Frontal cortex (tissue), 4 donors: ENCODE data around the gene ABR. TPM values are rescaled to one million over a fixed set of nuclear protein-coding genes. Genes with fewer than 3 reads are reported as not detected.

Source experiments
- DNase-seq, 2 donors: peaks; one replicate each; pipeline ENCODE4 v3.0.0; 2012; ENCODE audit warnings: low spot score in 2 of 2
- FAIRE-seq: peaks from 2 replicates; lab custom pipeline; 2012; peaks lifted over from hg19 to GRCh38; lab: Jason Lieb, UNC
- small RNA-seq: library from RNA; depleted of rRNA; stranded (forward); fragments of <200 nt; gene quantifications from one replicate; pipeline ENCODE3, GENCODE V24; 2014
- total RNA-seq: library from RNA; depleted of rRNA; stranded (reverse); fragments of >200 nt; gene quantifications from one replicate; pipeline ENCODE4 v1.2.3, GENCODE V29; 2014
- donor health status: control.
- donor health status: control.
- donor health status: control.

The ABR gene
- total RNA-seq, 1 donor from 2014 or later = 123 TPM

DNA sequence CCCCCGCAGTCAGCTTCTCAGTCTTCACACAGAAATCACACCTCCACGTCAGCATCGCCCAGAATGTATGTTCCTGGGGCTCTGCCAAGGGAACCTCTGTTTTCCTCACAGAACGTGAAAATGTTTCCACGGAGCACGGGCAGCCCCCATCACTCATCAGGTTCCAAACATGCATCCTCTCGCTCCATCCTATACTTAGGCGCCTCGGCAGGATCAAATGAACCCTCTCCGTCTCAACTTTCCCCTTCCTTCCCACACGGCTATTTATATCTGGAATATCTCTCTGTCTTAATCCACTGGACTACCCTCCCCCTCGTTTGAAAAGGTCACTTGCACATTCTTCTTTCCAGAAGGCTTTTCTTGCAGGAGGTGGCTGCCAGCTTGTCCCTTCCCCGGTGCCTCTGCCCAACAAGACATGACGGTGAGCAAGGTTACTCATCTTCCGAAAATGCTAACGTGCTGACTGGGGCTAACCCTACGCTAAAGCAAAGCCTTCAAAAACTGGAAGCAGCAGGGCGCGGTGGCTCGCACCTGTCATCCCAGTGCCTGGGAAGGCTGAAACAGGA is 221.8 kb downstream of the ABR start:
- DNase-seq = no peak
- no peak for FAIRE-seq

DNA sequence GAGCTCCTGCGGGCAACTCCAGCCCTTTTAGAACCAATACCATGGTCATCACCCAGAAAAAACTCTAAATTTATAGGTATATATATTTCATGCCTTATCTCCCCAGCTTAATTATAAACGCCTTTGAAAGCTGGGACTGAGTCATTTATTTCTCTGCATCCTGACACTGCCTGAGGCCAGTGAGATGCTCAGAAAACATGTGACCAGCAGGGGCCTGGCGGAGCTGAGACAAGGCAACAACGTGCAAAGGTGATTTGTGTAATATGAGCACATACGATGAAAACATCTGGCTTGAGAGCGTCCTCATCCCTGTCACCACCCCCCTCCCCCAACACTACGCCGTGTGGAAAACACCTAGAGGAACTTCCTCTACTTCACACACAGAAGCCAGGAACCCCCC is 222.9 kb downstream of the ABR start:
- DNase-seq (no peak), FAIRE-seq (no peak)

DNA sequence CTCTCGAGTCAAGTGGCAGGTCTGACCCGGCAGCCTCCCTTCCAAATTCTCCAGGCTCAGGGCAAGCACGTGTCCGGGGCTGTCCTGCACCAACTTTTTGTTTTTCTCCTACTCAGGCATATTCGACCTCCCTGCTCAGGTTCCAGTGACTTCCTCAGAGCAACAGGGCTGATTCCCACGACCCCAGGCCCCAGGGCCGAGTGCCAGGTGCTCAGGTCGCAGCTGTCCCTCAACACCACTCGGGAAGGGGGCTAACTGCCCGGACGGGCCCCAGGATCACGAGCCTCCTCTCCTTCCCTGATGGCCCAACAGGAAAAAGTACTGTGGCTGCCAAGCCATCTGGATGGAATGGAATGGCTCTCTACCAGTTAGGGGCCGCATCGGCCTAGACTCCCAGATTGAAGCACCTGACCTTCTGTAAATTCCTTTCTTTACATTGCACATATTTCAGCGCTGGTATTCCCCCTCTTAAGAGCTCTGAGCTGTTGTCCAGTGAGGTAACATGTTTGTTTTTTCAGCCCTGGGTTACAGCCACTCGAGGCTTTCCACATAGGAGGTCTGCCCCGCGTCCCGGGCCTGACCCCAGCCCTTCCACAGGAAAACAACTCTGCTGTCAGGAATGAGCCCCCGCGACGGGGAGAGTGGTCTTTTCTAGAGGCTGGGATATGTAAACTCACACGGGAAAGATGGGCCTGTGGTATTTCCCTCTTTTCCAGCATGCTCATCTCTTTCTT is 225.2 kb downstream of the ABR start:
- FAIRE-seq = no peak

GRCh38 chr17:953767-954166 is 226.0 kb downstream of the ABR start:
- no peak for DNase-seq
- no peak for FAIRE-seq

More for the DNA sequence above, 225.2 kb downstream of the ABR start:
- no peak for DNase-seq

Small RNA genes lying within 50 kb of the gene (small RNA-seq; reads per million reads assigned to genes)
- gene AC016292.2 (not detected), gene MIR3183 (not detected), gene RF00017 (not detected)

Other genes starting within 250 kb of the ABR start
- gene NXN, start 200.2 kb downstream of the ABR start, total RNA-seq = 18.3 TPM
- 13.5 TPM for gene TIMM22, start 182.9 kb downstream of the ABR start, total RNA-seq
- not detected for gene BHLHA9, start 90.5 kb upstream of the ABR start, total RNA-seq
- not detected for gene TRARG1, start 99.7 kb upstream of the ABR start, total RNA-seq
- 597 TPM for gene YWHAE, start 220.2 kb upstream of the ABR start, total RNA-seq